ENCODE results near the gene ST3GAL5. TPM values are rescaled to one million over a fixed set of nuclear protein-coding genes. Genes with fewer than 3 reads are reported as not detected.
A peak's percentile ranks its signal among the peaks of the same experiment; 100 is the strongest.

ST3GAL5 gene
- total and polyA plus RNA-seq, 5 donors from 2014 or later = 11.3 to 25.8 (median 14.8) TPM

DNA sequence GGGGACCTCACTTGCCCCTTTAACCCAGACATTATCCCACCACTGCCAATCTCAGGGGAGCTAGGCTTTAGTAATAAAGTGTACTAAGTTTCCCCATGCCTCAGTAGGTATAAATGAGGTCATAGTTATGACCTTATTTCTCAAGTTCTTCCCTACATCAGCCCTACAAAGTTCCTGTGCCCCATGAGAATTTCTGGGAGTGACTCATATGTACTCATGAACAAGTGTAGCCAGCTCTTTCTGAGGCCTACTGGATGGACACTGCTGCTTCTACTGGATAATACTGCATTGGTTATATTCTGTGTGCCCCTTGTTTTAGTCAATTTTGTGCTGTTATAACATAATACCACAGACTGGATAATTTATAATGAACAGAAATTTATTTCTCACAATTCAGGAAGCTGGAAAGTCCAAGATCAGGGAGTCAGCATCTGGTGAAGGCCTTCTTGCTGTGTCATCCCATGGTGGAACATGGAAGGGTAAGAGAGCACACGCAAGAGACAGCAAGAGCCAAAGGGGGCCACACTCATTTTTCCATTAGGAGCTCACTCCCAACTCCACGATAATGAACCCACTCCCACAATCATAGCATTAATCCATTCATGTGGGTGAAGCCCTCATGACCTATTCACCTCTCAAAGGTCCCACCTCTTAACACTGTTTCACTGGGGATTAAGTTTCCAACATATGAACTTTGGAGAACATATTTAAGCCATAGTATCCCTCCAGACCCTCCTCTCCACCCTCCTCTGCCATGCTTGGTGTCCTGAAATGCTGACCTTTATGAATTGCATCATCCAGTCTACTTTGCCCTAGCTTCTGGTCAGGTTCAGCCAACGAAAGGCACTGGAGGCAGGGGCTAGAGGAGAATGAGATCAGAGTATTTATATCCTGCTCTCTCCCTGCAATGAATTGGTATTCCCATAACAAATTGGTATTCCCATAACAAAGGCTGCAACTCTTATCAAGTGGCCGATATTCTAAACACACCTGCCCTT, 25.4 kb upstream of the ST3GAL5 start:
- Histone ChIP-seq H3K27me3 (ENCODE audit: control insufficient read depth, insufficient read depth, low read length) (no peaks in the 10 kb centered on the region), H3K4me1 (ENCODE audit: control insufficient read depth, insufficient read depth, low read length, poor library complexity, severe bottlenecking) (no peaks in the 10 kb centered on the region), H3K9me3 (ENCODE audit: control insufficient read depth in 2 of 2, low read length in 2 of 2) (no peaks in the 10 kb centered on the region), H3K4me3 (ENCODE audit: low read depth, low read length) (no peak overlapping the region), H3K27ac (ENCODE audit: insufficient read depth, low read length, poor library complexity, severe bottlenecking) (no peak overlapping the region), H3K36me3 (ENCODE audit: control insufficient read depth, insufficient read depth, low read length) (no peaks in the 10 kb centered on the region)
- no peak overlapping the region for H3K27ac Mint-ChIP-seq
- no peak overlapping the region for H3K4me3 Mint-ChIP-seq
- peaks cover 3% of the 10 kb centered on the region for H3K36me3 Mint-ChIP-seq
- H3K9me3 Mint-ChIP-seq = no peaks in the 10 kb centered on the region
- no peaks in the 10 kb centered on the region for H3K27me3 Mint-ChIP-seq
- peaks cover 0 to 5% (median 0%) of the 10 kb centered on the region in 4 donors for H3K4me1 Mint-ChIP-seq
- ATAC-seq (ENCODE audit: low read depth in 2 of 2) = no peak
- no peak for DNase-seq

DNA sequence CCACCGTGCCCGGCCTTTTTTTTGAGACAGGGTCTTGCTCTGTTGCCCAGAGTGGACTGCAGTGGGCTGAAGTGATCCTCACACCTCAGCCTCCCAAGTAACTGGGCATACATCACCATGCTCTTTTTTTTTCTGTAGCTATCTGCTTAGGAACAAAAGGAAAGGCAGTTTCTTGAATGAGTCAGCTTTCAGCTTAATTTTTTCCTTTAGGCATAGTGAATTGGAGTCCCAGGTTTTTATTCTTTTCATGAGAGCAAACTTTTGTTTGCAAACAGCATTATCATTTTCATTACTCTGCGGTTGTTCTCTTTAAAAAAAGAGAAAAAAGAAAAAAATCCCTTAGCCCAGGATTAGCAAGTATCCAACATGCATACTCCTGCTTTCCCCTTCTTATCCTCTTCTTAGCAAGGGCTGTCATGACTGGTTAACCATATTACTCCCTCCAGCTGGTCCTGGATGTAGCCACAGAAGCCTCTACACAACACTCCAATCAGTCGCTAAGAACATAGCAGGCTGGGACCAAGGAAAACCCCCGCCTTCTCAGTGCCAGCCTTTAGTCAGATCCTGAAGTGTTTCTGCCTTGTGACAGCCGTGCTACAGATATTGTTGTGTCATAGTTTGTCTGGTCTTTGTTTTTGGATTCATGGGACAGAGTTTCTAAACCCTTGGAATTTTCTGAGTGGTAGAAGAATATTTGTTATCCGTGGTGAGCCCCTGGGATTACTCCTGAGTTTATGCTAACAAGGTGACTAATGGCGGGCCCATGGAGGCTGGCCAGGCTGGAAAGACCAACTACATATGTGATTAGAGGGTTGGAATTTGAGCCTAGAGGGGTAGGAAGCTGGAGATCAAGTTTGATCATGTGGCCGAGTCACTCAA, 23.3 kb upstream of the ST3GAL5 start:
- Mint-ChIP-seq H3K36me3 (no peaks in the 10 kb centered on the region), H3K4me3 (no peak overlapping the region), H3K9me3 (no peaks in the 10 kb centered on the region), H3K4me1 (peaks cover 0 to 5% (median 0%) of the 10 kb centered on the region in 4 donors), H3K27ac (peak overlapping the region in 1 of 3 donors; percentile 72), H3K27me3 (no peaks in the 10 kb centered on the region)
- H3K9me3 ChIP-seq (ENCODE audit: control insufficient read depth in 2 of 2, low read length in 2 of 2) = no peaks in the 10 kb centered on the region
- no peak for DNase-seq
- no peak overlapping the region for H3K4me3 ChIP-seq (ENCODE audit: low read depth, low read length)
- ATAC-seq (ENCODE audit: low read depth in 2 of 2) = no peak
- no peak overlapping the region for H3K27ac ChIP-seq (ENCODE audit: insufficient read depth, low read length, poor library complexity, severe bottlenecking)
- H3K36me3 ChIP-seq (ENCODE audit: control insufficient read depth, insufficient read depth, low read length) = no peaks in the 10 kb centered on the region
- no peaks in the 10 kb centered on the region for H3K27me3 ChIP-seq (ENCODE audit: control insufficient read depth, insufficient read depth, low read length)
- no peaks in the 10 kb centered on the region for H3K4me1 ChIP-seq (ENCODE audit: control insufficient read depth, insufficient read depth, low read length, poor library complexity, severe bottlenecking)

DNA sequence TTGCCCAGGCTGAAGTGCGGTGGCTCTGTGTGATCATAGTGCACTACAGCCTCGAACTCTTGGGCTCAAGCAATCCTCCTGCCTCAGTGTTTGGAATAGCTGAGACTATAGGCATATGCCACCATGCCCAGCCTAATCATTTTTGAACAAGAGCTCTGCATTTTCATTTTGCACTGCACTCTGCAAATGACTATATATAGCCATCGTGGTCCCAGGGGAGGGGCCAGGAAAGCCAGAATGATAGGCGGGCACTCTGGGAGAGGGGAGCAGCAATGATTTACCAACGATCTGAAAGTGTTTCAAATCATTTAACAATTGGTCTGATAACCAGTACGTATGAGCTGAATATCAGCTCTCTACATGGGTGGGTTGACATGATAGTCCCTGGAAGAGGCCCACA, 22.3 kb upstream of the ST3GAL5 start:
- H3K4me1 Mint-ChIP-seq = peaks cover 0 to 5% (median 0%) of the 10 kb centered on the region in 4 donors
- no peak overlapping the region for H3K4me3 Mint-ChIP-seq
- H3K27ac Mint-ChIP-seq = no peak overlapping the region
- Histone ChIP-seq H3K27me3 (ENCODE audit: control insufficient read depth, insufficient read depth, low read length) (no peaks in the 10 kb centered on the region), H3K4me3 (ENCODE audit: low read depth, low read length) (no peak overlapping the region), H3K27ac (ENCODE audit: insufficient read depth, low read length, poor library complexity, severe bottlenecking) (no peak overlapping the region), H3K9me3 (ENCODE audit: control insufficient read depth in 2 of 2, low read length in 2 of 2) (no peaks in the 10 kb centered on the region), H3K36me3 (ENCODE audit: control insufficient read depth, insufficient read depth, low read length) (no peaks in the 10 kb centered on the region), H3K4me1 (ENCODE audit: control insufficient read depth, insufficient read depth, low read length, poor library complexity, severe bottlenecking) (no peaks in the 10 kb centered on the region)
- DNase-seq (no peak), ATAC-seq (ENCODE audit: low read depth in 2 of 2) (no peak)
- no peaks in the 10 kb centered on the region for H3K9me3 Mint-ChIP-seq
- H3K27me3 Mint-ChIP-seq = no peaks in the 10 kb centered on the region
- no peaks in the 10 kb centered on the region for H3K36me3 Mint-ChIP-seq

DNA sequence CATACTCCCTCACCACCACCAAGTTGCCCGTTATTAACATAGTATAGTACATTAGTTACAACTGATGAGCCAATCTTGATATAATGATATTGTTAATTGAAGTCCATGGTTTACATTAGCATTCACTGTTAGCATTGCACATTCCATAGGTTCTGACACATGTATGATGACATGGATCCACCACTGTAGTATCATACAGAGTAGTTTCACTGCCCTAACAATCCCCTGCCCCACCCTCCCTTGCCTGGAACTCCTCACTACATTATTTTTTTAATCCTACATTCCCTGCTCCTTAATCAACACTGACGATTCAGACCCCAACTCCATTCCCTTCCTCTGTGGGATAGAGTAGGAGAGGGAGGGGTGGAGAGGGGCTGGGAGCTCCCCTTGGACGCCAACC, 20.2 kb upstream of the ST3GAL5 start:
- Mint-ChIP-seq H3K27me3 (no peaks in the 10 kb centered on the region), H3K27ac (no peak overlapping the region), H3K9me3 (no peaks in the 10 kb centered on the region), H3K4me3 (no peak overlapping the region), H3K4me1 (peaks cover 0 to 5% (median 0%) of the 10 kb centered on the region in 4 donors), H3K36me3 (no peaks in the 10 kb centered on the region)
- H3K27ac ChIP-seq (ENCODE audit: insufficient read depth, low read length, poor library complexity, severe bottlenecking) = no peak overlapping the region
- no peaks in the 10 kb centered on the region for H3K4me1 ChIP-seq (ENCODE audit: control insufficient read depth, insufficient read depth, low read length, poor library complexity, severe bottlenecking)
- H3K4me3 ChIP-seq (ENCODE audit: low read depth, low read length) = no peak overlapping the region
- no peaks in the 10 kb centered on the region for H3K36me3 ChIP-seq (ENCODE audit: control insufficient read depth, insufficient read depth, low read length)
- ATAC-seq (ENCODE audit: low read depth in 2 of 2) = no peak
- H3K9me3 ChIP-seq (ENCODE audit: control insufficient read depth in 2 of 2, low read length in 2 of 2) = no peaks in the 10 kb centered on the region
- no peak for DNase-seq
- no peaks in the 10 kb centered on the region for H3K27me3 ChIP-seq (ENCODE audit: control insufficient read depth, insufficient read depth, low read length)

DNA sequence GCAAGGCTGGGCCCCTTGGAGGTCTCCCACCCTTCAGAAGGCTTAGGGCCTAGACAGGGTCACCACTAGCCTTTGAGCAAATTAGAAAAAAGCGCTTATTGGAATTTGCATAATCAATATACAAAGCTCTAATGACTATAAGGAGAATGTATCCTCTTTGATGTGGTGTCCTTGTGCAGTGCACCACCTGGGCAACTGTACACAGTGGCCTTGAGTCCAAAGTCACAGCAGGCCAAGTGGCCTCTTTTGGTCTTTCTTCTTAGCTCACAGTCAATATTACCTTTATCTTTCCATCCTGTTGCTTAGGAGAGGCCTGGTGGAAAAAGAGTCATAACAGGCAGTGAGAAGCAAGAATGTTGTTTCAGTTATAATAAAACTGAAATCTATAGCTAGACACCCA, 19.7 kb upstream of the ST3GAL5 start:
- Mint-ChIP-seq H3K36me3 (no peaks in the 10 kb centered on the region), H3K27ac (no peak overlapping the region), H3K9me3 (no peaks in the 10 kb centered on the region), H3K27me3 (no peaks in the 10 kb centered on the region), H3K4me1 (peaks cover 0 to 5% (median 0%) of the 10 kb centered on the region in 4 donors), H3K4me3 (no peak overlapping the region)
- Histone ChIP-seq H3K9me3 (ENCODE audit: control insufficient read depth in 2 of 2, low read length in 2 of 2) (no peaks in the 10 kb centered on the region), H3K4me3 (ENCODE audit: low read depth, low read length) (no peak overlapping the region), H3K27me3 (ENCODE audit: control insufficient read depth, insufficient read depth, low read length) (no peaks in the 10 kb centered on the region), H3K4me1 (ENCODE audit: control insufficient read depth, insufficient read depth, low read length, poor library complexity, severe bottlenecking) (no peaks in the 10 kb centered on the region), H3K36me3 (ENCODE audit: control insufficient read depth, insufficient read depth, low read length) (no peaks in the 10 kb centered on the region), H3K27ac (ENCODE audit: insufficient read depth, low read length, poor library complexity, severe bottlenecking) (no peak overlapping the region)
- ATAC-seq (ENCODE audit: low read depth in 2 of 2) (no peak), DNase-seq (no peak)

DNA sequence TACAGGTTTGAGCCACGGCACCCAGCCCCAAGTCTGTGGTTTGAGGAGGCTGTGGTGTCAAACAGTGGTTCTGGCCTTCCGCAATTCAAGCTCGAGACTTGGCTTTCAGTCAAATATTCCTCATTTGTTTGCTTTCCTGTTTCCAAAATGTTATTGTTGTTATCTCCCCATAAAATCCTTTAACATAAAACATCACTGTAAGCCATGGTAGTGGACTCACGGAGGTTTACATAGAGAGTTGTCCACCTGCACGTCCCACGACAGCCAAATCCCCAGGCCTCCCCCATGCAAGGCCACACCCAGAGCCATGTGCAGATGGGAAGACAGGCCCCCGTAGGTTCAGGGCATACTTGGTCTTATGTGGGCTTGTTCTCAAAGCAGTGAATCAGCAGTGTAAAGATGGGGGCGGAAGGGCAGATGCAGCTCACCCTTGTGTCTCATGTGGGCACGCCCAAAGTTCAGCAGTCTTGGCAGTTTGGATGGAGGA, 18.9 kb upstream of the ST3GAL5 start:
- no peaks in the 10 kb centered on the region for H3K4me1 ChIP-seq (ENCODE audit: control insufficient read depth, insufficient read depth, low read length, poor library complexity, severe bottlenecking)

DNA sequence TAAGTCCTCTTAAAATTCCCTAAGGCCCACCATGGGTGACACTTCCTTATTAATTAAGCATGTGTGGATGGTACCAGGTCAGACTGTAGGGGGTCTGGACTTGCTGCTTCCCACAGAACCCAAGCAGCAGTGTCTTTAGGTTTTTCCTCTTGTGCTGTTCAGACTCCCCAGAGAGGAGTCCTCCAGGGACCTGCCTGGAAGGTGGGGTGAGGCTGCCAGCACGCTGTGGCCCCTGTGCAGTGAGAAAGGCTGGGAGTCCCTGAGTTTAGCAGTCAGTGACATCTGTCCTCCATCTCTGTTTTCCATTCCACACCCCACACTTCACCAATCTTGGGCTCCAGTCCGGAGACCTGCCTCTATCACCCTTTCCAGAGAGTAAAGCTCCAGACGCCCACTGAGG, 18.0 kb upstream of the ST3GAL5 start:
- no peaks in the 10 kb centered on the region for H3K9me3 Mint-ChIP-seq
- Histone ChIP-seq H3K27ac (ENCODE audit: insufficient read depth, low read length, poor library complexity, severe bottlenecking) (no peak overlapping the region), H3K27me3 (ENCODE audit: control insufficient read depth, insufficient read depth, low read length) (no peaks in the 10 kb centered on the region), H3K9me3 (ENCODE audit: control insufficient read depth in 2 of 2, low read length in 2 of 2) (no peaks in the 10 kb centered on the region), H3K4me1 (ENCODE audit: control insufficient read depth, insufficient read depth, low read length, poor library complexity, severe bottlenecking) (no peaks in the 10 kb centered on the region), H3K4me3 (ENCODE audit: low read depth, low read length) (no peak overlapping the region), H3K36me3 (ENCODE audit: control insufficient read depth, insufficient read depth, low read length) (no peaks in the 10 kb centered on the region)
- H3K27me3 Mint-ChIP-seq = no peaks in the 10 kb centered on the region
- DNase-seq = no peak
- H3K4me1 Mint-ChIP-seq = peaks cover 0 to 3% (median 0%) of the 10 kb centered on the region in 4 donors
- ATAC-seq (ENCODE audit: low read depth in 2 of 2) = no peak
- no peak overlapping the region for H3K4me3 Mint-ChIP-seq
- H3K36me3 Mint-ChIP-seq = no peaks in the 10 kb centered on the region
- peak overlapping the region in 1 of 3 donors; percentile 20 for H3K27ac Mint-ChIP-seq

More for the DNA sequence above, 18.9 kb upstream of the ST3GAL5 start:
- no peaks in the 10 kb centered on the region for H3K27me3 Mint-ChIP-seq
- no peaks in the 10 kb centered on the region for H3K36me3 Mint-ChIP-seq
- peaks cover 0 to 5% (median 0%) of the 10 kb centered on the region in 4 donors for H3K4me1 Mint-ChIP-seq
- Histone ChIP-seq H3K27ac (ENCODE audit: insufficient read depth, low read length, poor library complexity, severe bottlenecking) (no peak overlapping the region), H3K9me3 (ENCODE audit: control insufficient read depth in 2 of 2, low read length in 2 of 2) (no peaks in the 10 kb centered on the region), H3K27me3 (ENCODE audit: control insufficient read depth, insufficient read depth, low read length) (no peaks in the 10 kb centered on the region), H3K36me3 (ENCODE audit: control insufficient read depth, insufficient read depth, low read length) (no peaks in the 10 kb centered on the region), H3K4me3 (ENCODE audit: low read depth, low read length) (no peak overlapping the region)
- no peak for DNase-seq
- no peak overlapping the region for H3K4me3 Mint-ChIP-seq
- no peaks in the 10 kb centered on the region for H3K9me3 Mint-ChIP-seq
- peak overlapping the region in 1 of 3 donors; percentile 59 for H3K27ac Mint-ChIP-seq
- ATAC-seq (ENCODE audit: low read depth in 2 of 2) = no peak

Data from CD4-positive, CD25-positive, alpha-beta regulatory T cell (primary cell).